ENCODE results near the gene FRAS1. TPM values are rescaled to one million over a fixed set of nuclear protein-coding genes. Genes with fewer than 3 reads are reported as not detected.

FRAS1 gene
- total RNA-seq, 1 experiment from 2014 or later = 0.23 TPM

DNA sequence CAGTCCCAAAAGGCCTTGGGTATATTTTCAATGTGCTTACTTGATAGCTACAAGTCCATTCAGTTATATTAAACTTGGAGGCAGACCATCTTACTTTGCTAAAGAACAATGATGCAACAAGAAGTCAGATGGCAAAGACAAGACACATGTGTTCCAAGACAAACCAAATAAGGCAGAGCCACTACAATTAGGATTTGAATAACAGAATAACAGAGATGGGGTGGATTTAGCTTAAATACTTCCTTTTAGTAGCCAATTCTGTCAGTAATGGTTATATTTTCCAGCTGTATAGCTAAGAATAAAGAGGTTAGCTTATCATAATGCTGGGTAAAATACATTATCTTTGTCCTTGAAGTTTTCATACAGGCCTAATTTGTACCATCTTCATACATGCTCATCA is 37.7 kb upstream of the FRAS1 start:
- TF ChIP-seq POLR2AphosphoS5 (IDR thresholded peaks at IDR 0.05; ENCODE audit: low read depth, low read length) (no peak), TCF7L2 (IDR thresholded peaks at IDR 0.05; ENCODE audit: low read depth, low read length) (no peak), SIN3A (IDR thresholded peaks at IDR 0.05; ENCODE audit: borderline replicate concordance, insufficient read depth, low read depth, low read length) (no peak)
- TF ChIP-seq, protein P1, sequence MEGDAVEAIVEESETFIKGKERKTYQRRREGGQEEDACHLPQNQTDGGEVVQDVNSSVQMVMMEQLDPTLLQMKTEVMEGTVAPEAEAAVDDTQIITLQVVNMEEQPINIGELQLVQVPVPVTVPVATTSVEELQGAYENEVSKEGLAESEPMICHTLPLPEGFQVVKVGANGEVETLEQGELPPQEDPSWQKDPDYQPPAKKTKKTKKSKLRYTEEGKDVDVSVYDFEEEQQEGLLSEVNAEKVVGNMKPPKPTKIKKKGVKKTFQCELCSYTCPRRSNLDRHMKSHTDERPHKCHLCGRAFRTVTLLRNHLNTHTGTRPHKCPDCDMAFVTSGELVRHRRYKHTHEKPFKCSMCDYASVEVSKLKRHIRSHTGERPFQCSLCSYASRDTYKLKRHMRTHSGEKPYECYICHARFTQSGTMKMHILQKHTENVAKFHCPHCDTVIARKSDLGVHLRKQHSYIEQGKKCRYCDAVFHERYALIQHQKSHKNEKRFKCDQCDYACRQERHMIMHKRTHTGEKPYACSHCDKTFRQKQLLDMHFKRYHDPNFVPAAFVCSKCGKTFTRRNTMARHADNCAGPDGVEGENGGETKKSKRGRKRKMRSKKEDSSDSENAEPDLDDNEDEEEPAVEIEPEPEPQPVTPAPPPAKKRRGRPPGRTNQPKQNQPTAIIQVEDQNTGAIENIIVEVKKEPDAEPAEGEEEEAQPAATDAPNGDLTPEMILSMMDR (IDR thresholded peaks at IDR 0.05) = no peak
- TF ChIP-seq, protein P2, sequence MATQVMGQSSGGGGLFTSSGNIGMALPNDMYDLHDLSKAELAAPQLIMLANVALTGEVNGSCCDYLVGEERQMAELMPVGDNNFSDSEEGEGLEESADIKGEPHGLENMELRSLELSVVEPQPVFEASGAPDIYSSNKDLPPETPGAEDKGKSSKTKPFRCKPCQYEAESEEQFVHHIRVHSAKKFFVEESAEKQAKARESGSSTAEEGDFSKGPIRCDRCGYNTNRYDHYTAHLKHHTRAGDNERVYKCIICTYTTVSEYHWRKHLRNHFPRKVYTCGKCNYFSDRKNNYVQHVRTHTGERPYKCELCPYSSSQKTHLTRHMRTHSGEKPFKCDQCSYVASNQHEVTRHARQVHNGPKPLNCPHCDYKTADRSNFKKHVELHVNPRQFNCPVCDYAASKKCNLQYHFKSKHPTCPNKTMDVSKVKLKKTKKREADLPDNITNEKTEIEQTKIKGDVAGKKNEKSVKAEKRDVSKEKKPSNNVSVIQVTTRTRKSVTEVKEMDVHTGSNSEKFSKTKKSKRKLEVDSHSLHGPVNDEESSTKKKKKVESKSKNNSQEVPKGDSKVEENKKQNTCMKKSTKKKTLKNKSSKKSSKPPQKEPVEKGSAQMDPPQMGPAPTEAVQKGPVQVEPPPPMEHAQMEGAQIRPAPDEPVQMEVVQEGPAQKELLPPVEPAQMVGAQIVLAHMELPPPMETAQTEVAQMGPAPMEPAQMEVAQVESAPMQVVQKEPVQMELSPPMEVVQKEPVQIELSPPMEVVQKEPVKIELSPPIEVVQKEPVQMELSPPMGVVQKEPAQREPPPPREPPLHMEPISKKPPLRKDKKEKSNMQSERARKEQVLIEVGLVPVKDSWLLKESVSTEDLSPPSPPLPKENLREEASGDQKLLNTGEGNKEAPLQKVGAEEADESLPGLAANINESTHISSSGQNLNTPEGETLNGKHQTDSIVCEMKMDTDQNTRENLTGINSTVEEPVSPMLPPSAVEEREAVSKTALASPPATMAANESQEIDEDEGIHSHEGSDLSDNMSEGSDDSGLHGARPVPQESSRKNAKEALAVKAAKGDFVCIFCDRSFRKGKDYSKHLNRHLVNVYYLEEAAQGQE (IDR thresholded peaks at IDR 0.05; ENCODE audit: insufficient read depth in 1 of 2, low read depth in 2 of 2, low read length in 1 of 2) = no peak
- intact Hi-C loops (cut with micrococcal nuclease; ENCODE audit: unreplicated experiment) = no loop called here
- DNase-seq (ENCODE audit: low read depth, low spot score) (no peak), ATAC-seq (no peak)
- Histone ChIP-seq H3K4me3 (ENCODE audit: low read depth in 2 of 2, low read length in 2 of 2) (no peak overlapping the region), H3K9me3 (ENCODE audit: control insufficient read depth, insufficient read depth, low read depth, low read length) (no peaks in the 10 kb centered on the region), H3K27ac (ENCODE audit: low read length) (no peak overlapping the region), H3K36me3 (ENCODE audit: control insufficient read depth, insufficient read depth, low read length) (no peaks in the 10 kb centered on the region), H3K27me3 (ENCODE audit: control insufficient read depth, insufficient read depth, low read length) (no peaks in the 10 kb centered on the region; the same call in 1 of the 2 replicates), H3K4me1 (ENCODE audit: control insufficient read depth, insufficient read depth, low read length) (no peaks in the 10 kb centered on the region)
- ChIA-PET POLR2A (no interaction called here), CTCF (interaction anchor here (0.6 kb wide), 1 partner anchor 378 kb away, joined by 3 read pairs; no protein-coding TSS in a partner anchor)
- no TSS peak for BruUV-seq (replicated peaks)
- in situ Hi-C loops (cut with HindIII; ENCODE audit: low pct_unique_long_range_greater_than_20kb, low sequenced_read_pairs) = no loop called here

DNA sequence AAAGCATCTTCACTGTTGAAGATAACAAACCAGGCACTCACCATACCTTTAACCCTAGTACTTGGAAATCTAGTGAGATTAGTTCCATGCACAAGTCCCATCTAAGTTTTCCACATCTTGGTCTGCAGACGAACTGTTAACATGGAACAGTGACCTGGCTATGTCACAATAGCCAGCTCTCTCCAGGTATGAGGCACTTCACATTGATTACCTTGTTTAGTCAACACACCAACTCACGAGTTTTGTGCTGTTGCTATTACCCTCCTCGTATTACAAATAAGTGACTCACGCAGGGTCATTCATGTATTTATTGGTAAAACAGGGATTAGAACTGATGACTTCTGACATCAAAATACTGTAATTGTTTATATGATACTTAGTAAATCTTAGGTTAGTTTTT is 36.4 kb upstream of the FRAS1 start:
- Histone ChIP-seq H3K27me3 (ENCODE audit: control insufficient read depth, insufficient read depth, low read length) (no peaks in the 10 kb centered on the region; the same call in 1 of the 2 replicates), H3K4me3 (ENCODE audit: low read depth in 2 of 2, low read length in 2 of 2) (no peak overlapping the region), H3K9me3 (ENCODE audit: control insufficient read depth, insufficient read depth, low read depth, low read length) (no peaks in the 10 kb centered on the region), H3K36me3 (ENCODE audit: control insufficient read depth, insufficient read depth, low read length) (no peaks in the 10 kb centered on the region), H3K4me1 (ENCODE audit: control insufficient read depth, insufficient read depth, low read length) (no peaks in the 10 kb centered on the region), H3K27ac (ENCODE audit: low read length) (no peak overlapping the region)
- CTCF ChIA-PET = no interaction called here
- in situ Hi-C loops (cut with HindIII; ENCODE audit: low pct_unique_long_range_greater_than_20kb, low sequenced_read_pairs) (no loop called here), intact Hi-C loops (cut with micrococcal nuclease; ENCODE audit: unreplicated experiment) (no loop called here)
- TF ChIP-seq TCF7L2 (IDR thresholded peaks at IDR 0.05; ENCODE audit: low read depth, low read length) (no peak), SIN3A (IDR thresholded peaks at IDR 0.05; ENCODE audit: borderline replicate concordance, insufficient read depth, low read depth, low read length) (no peak), POLR2AphosphoS5 (IDR thresholded peaks at IDR 0.05; ENCODE audit: low read depth, low read length) (no peak)
- TF ChIP-seq, protein P2 (IDR thresholded peaks at IDR 0.05; ENCODE audit: insufficient read depth in 1 of 2, low read depth in 2 of 2, low read length in 1 of 2) = no peak
- TF ChIP-seq, protein P1 (IDR thresholded peaks at IDR 0.05) = no peak
- no TSS peak for BruUV-seq (replicated peaks)
- POLR2A ChIA-PET = no interaction called here
- ATAC-seq (no peak), DNase-seq (ENCODE audit: low read depth, low spot score) (no peak)

Measured in Panc1 (cell line).